K562 (cell line): ENCODE results near the gene NRIP2. TPM values are rescaled to one million over a fixed set of nuclear protein-coding genes. Genes with fewer than 3 reads are reported as not detected.
A peak's percentile ranks its signal among the peaks of the same experiment; 100 is the strongest.

ENCODE experiments used
- ELF4 ChIP-seq: fragments of 450-650 bp; formaldehyde crosslinking; IDR thresholded peaks from 2 replicates; pipeline ENCODE4 v1.4.0; 2022; ENCODE audit warnings: missing genetic modification characterization
- ESRRB ChIP-seq: fragments of 250-450 bp; sonication (Bioruptor Pico); IDR thresholded peaks from 2 replicates; pipeline ENCODE4 v1.5.0; 2020; ENCODE audit warnings: mild to moderate bottlenecking, moderate library complexity, borderline replicate concordance
- HNRNPUL1 ChIP-seq: fragments of 200-400 bp; formaldehyde crosslinking; IDR thresholded peaks from 2 replicates; pipeline ENCODE4 v1.6.1; 2017; ENCODE audit warnings: low read length
- KLF10 ChIP-seq: fragments of 250-450 bp; sonication (Bioruptor Pico); IDR thresholded peaks from 2 replicates; pipeline ENCODE4 v1.6.1; 2021; ENCODE audit warnings: matching md5 sums
- MAZ ChIP-seq, 2 experiments: fragments of 450-650 bp in 1 of 2; sonication (generic) in 1 of 2; formaldehyde crosslinking; IDR thresholded peaks in 1 of 2; conservative IDR thresholded peaks in 1 of 2; 2 replicates each; pipeline versions ENCODE4 v1.4.0 to v1.5.0; 2020; ENCODE audit warnings: mild to moderate bottlenecking in 1 of 2, missing genetic modification reagents in 1 of 2
- MEF2D ChIP-seq: conservative IDR thresholded peaks from 2 replicates; pipeline ENCODE4 v1.6.1; 2016; ENCODE audit warnings: low read depth, missing genetic modification characterization, missing compliant biosample characterization
- MNT ChIP-seq, 2 experiments: fragments of 450-650 bp; conservative IDR thresholded peaks; 2 replicates each; pipeline ENCODE4 v1.6.1; 2017; ENCODE audit warnings: mild to moderate bottlenecking in 2 of 2, moderate library complexity in 2 of 2
- PKNOX1 ChIP-seq: fragments of 450-650 bp; IDR thresholded peaks from 2 replicates; pipeline ENCODE4 v1.6.1; 2016
- RAD51 ChIP-seq: fragments of 450-650 bp; IDR thresholded peaks from 2 replicates; pipeline ENCODE4 v1.7.1; 2016; ENCODE audit warnings: low read depth, mild to moderate bottlenecking, borderline replicate concordance
- RBFOX2 ChIP-seq: fragments of 200-400 bp; formaldehyde crosslinking; IDR thresholded peaks from 2 replicates; pipeline ENCODE4 v1.6.1; 2017; ENCODE audit warnings: low read depth, mild to moderate bottlenecking, low read length, moderate library complexity
- SAP30 ChIP-seq: fragments of 200-600 bp; sonication (generic); IDR thresholded peaks from 2 replicates; pipeline ENCODE4 v1.6.1; 2012; ENCODE audit warnings: borderline replicate concordance, low read depth, mild to moderate bottlenecking, moderate library complexity, low read length, control low read depth, inconsistent platforms; ENCODE audit not compliant: insufficient read depth, poor library complexity, severe bottlenecking
- SMARCE1 ChIP-seq: fragments of 450-650 bp; IDR thresholded peaks from 2 replicates; pipeline ENCODE4 v1.7.1; 2016; ENCODE audit warnings: mild to moderate bottlenecking
- SPI1 ChIP-seq: IDR thresholded peaks from 2 replicates; pipeline ENCODE4 v1.6.1; 2011; ENCODE audit warnings: low read depth, low read length, control low read depth, borderline replicate concordance
- SREBF2 ChIP-seq: sonication (generic); formaldehyde crosslinking; IDR thresholded peaks from 2 replicates; pipeline ENCODE4 v1.4.0; 2020; ENCODE audit warnings: mild to moderate bottlenecking, missing genetic modification reagents
- YY1 ChIP-seq, 3 experiments: IDR thresholded peaks; 2 replicates each; pipeline ENCODE4 v1.6.1; 2011; ENCODE audit warnings: low read length in 2 of 3, mild to moderate bottlenecking in 2 of 3, moderate library complexity in 2 of 3, borderline replicate concordance in 1 of 3, control low read depth in 1 of 3, low read depth in 1 of 3; ENCODE audit not compliant: insufficient read depth in 3 of 3, insufficient replicate concordance in 2 of 3, control insufficient read depth in 1 of 3, insufficient read length in 1 of 3; ENCODE audit errors: extremely low read depth in 1 of 3
- ZBTB49 ChIP-seq: sonication (generic); formaldehyde crosslinking; IDR thresholded peaks from 2 replicates; pipeline ENCODE4 v1.8.0; 2022; ENCODE audit warnings: missing genetic modification reagents, mild to moderate bottlenecking, borderline replicate concordance
- ZHX1 ChIP-seq: fragments of 150-350 bp; conservative IDR thresholded peaks from 2 replicates; pipeline ENCODE4 v1.6.1; 2014; ENCODE audit warnings: low read length
- ZNF561 ChIP-seq: fragments of 450-650 bp; formaldehyde crosslinking; conservative IDR thresholded peaks from 2 replicates; pipeline ENCODE4 v1.4.0; 2020; ENCODE audit warnings: mild to moderate bottlenecking, moderate library complexity
- polyA plus RNA-seq, 8 experiments: library from polyadenylated mRNA; depleted of rRNA in 4 of 8; stranded (reverse) in 5 of 8; unstranded in 3 of 8; fragments of >200 nt; fragmentation: Nextera tagmentation in 2 of 8; fragmentation: Illumina TruSeq in 1 of 8; extraction: Ambion mirVana in 2 of 8; extraction: Trizol in 1 of 8; gene quantifications; 2 replicates each; pipeline versions ENCODE4 v1.2.1 to v1.2.3, GENCODE V29; 2011 to 2014; ENCODE audit warnings: inconsistent platforms in 1 of 8, missing spikeins in 1 of 8
- total RNA-seq, 7 experiments: library from RNA; depleted of rRNA in 6 of 7; stranded (reverse); fragments of >200 nt in 6 of 7; fragmentation: Illumina TruSeq in 2 of 7; extraction: Trizol in 2 of 7; gene quantifications; 2 replicates each; pipeline versions ENCODE4 v1.2.1 to v1.2.3, GENCODE V29; 2011 to 2021; ENCODE audit warnings: low replicate concordance in 1 of 7

Gene NRIP2
- total and polyA plus RNA-seq, 9 of the 15 experiments (the other 6 are each of a cell fraction or from before 2014, with no cell fraction given), result 0.07 to 0.10 TPM; not detected in 7

GRCh38 chr12:2877047-2877952 is 42.5 kb upstream of the NRIP2 start, which contains the start of the genes FOXM1 and RHNO1 (continued):
- TF ChIP-seq ZHX1 (no peak), YY1 (IDR thresholded peaks at IDR 0.05; ENCODE audit: borderline replicate concordance in 1 of 3, control insufficient read depth in 1 of 3, extremely low read depth in 1 of 3, insufficient read depth in 3 of 3, insufficient read length in 1 of 3, insufficient replicate concordance in 2 of 3, low read depth in 1 of 3, low read length in 2 of 3) (peak in 2 of 3 experiments; percentile 65 to 81), KLF10 (CRISPR knock-in tag) (no peak), MEF2D (tag) (no peak), ZNF561 (CRISPR knock-in tag) (no peak), RAD51 (peak; percentile 96), MAZ (CRISPR knock-in tag; conservative IDR thresholded peaks at IDR 0.05 in 1 of 2, IDR thresholded peaks at IDR 0.05 in 1 of 2) (peak in 1 of 2 experiments; percentile 17; a peak in 1 of 4 replicates), SMARCE1 (no peak), SPI1 (no peak), ELF4 (CRISPR knock-in tag) (no peak), RBFOX2 (peak; percentile 89), SREBF2 (no peak), ESRRB (CRISPR knock-in tag) (no peak), MNT (conservative IDR thresholded peaks at IDR 0.05) (peak; percentile 73 to 82), PKNOX1 (no peak), SAP30 (peak; percentile 28), ZBTB49 (CRISPR knock-in tag) (no peak), HNRNPUL1 (no peak)
